ENCODE data around the gene ST7. TPM values are rescaled to one million over a fixed set of nuclear protein-coding genes. Genes with fewer than 3 reads are reported as not detected.

The ST7 gene
- total RNA-seq, 1 donor from 2014 or later: 5.5 TPM

GRCh38 chr7:117271566-117271965 lies 318.3 kb downstream of the ST7 start:
- no peaks in the 10 kb centered on the region for H3K9me3 Mint-ChIP-seq
- intact Hi-C loops (cut with micrococcal nuclease): no loop called here
- no peak overlapping the region for H3K4me3 Mint-ChIP-seq
- H3K27me3 Mint-ChIP-seq: no peaks in the 10 kb centered on the region
- H3K4me1 Mint-ChIP-seq: no peaks in the 10 kb centered on the region
- no peak overlapping the region for H3K27ac Mint-ChIP-seq
- no peak for DNase-seq
- H3K36me3 Mint-ChIP-seq (ENCODE audit: low read depth): no peaks in the 10 kb centered on the region

GRCh38 chr7:117272017-117272759 lies 318.9 kb downstream of the ST7 start:
- intact Hi-C loops (cut with micrococcal nuclease): no loop called here
- no peaks in the 10 kb centered on the region for H3K36me3 Mint-ChIP-seq (ENCODE audit: low read depth)
- H3K4me1 Mint-ChIP-seq: no peaks in the 10 kb centered on the region
- H3K27ac Mint-ChIP-seq: no peak overlapping the region
- no peak for DNase-seq
- H3K4me3 Mint-ChIP-seq: no peak overlapping the region
- H3K27me3 Mint-ChIP-seq: no peaks in the 10 kb centered on the region
- no peaks in the 10 kb centered on the region for H3K9me3 Mint-ChIP-seq

GRCh38 chr7:117273325-117273724 lies 320.0 kb downstream of the ST7 start:
- no peak for DNase-seq
- no peaks in the 10 kb centered on the region for H3K4me1 Mint-ChIP-seq

DNA sequence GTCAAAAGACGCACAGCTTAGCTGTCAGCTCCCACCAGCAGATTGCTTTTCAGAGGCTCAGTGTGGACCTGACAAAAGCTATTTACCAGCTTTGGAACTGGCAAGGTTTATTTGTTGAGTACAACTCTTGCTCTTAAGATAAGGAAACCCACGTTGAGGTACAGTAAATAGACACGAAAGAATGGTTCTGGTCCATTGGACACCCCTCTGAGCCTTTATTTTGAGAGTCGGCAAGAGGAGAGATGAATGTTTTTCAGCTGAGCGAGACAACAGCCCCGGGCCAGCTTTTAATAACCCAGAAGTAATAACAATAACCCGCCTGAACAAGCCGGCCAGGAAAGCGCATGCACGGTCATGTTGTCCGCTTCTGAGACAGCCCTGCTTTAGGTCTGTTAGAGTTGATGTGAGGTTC lies 320.5 kb downstream of the ST7 start:
- no peak overlapping the region for H3K27ac Mint-ChIP-seq
- no peaks in the 10 kb centered on the region for H3K4me1 Mint-ChIP-seq
- no peaks in the 10 kb centered on the region for H3K27me3 Mint-ChIP-seq
- intact Hi-C loops (cut with micrococcal nuclease): no loop called here
- H3K4me3 Mint-ChIP-seq: no peak overlapping the region
- no peak for DNase-seq
- no peaks in the 10 kb centered on the region for H3K9me3 Mint-ChIP-seq
- H3K36me3 Mint-ChIP-seq (ENCODE audit: low read depth): no peaks in the 10 kb centered on the region

More at GRCh38 chr7:117273325-117273724, 320.0 kb downstream of the ST7 start:
- no peak overlapping the region for H3K4me3 Mint-ChIP-seq
- no peaks in the 10 kb centered on the region for H3K36me3 Mint-ChIP-seq (ENCODE audit: low read depth)
- H3K27ac Mint-ChIP-seq: no peak overlapping the region
- intact Hi-C loops (cut with micrococcal nuclease): no loop called here
- H3K9me3 Mint-ChIP-seq: no peaks in the 10 kb centered on the region
- no peaks in the 10 kb centered on the region for H3K27me3 Mint-ChIP-seq

GRCh38 chr7:117274951-117275350 lies 321.6 kb downstream of the ST7 start:
- H3K4me3 Mint-ChIP-seq: no peak overlapping the region
- H3K4me1 Mint-ChIP-seq: no peaks in the 10 kb centered on the region
- DNase-seq: no peak
- peak overlapping the region; percentile 37 for H3K27ac Mint-ChIP-seq
- intact Hi-C loops (cut with micrococcal nuclease): no loop called here
- H3K27me3 Mint-ChIP-seq: no peaks in the 10 kb centered on the region
- no peaks in the 10 kb centered on the region for H3K9me3 Mint-ChIP-seq
- H3K36me3 Mint-ChIP-seq (ENCODE audit: low read depth): no peaks in the 10 kb centered on the region

- Mint-ChIP-seq H3K27me3 (no peaks in the 10 kb centered on the region), H3K27ac (no peak overlapping the region), H3K9me3 (no peaks in the 10 kb centered on the region), H3K36me3 (ENCODE audit: low read depth) (no peaks in the 10 kb centered on the region), H3K4me1 (no peaks in the 10 kb centered on the region), H3K4me3 (no peak overlapping the region)
- intact Hi-C loops (cut with micrococcal nuclease): no loop called here
- no peak for DNase-seq
Observed at GRCh38 chr7:117277576-117277975, 324.3 kb downstream of the ST7 start.

DNA sequence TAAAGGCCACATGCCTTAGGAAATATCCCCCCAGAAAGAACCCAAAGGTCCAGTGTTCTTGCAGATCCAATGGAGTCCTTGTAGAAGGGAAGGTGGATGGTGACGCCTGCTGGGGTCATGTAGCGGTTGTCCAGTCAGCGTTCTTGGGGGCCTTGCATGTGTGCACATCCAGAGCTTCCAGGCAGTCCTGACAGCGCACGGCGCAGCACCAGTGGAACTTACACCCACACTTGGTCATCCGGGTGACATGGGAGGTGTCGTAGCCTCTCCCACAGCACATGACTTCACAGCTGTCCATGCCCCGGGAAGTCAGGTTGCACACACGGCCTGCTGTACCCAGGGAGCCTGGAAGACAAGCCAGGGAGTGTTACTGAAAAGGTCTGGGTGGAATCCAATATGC lies 324.7 kb downstream of the ST7 start:
- DNase-seq: no peak
- intact Hi-C loops (cut with micrococcal nuclease): no loop called here
- H3K27ac Mint-ChIP-seq: no peak overlapping the region
- H3K27me3 Mint-ChIP-seq: no peaks in the 10 kb centered on the region
- H3K4me1 Mint-ChIP-seq: no peaks in the 10 kb centered on the region
- no peaks in the 10 kb centered on the region for H3K36me3 Mint-ChIP-seq (ENCODE audit: low read depth)
- no peak overlapping the region for H3K4me3 Mint-ChIP-seq
- H3K9me3 Mint-ChIP-seq: no peaks in the 10 kb centered on the region

- intact Hi-C loops (cut with micrococcal nuclease): no loop called here
- no peaks in the 10 kb centered on the region for H3K27me3 Mint-ChIP-seq
- H3K4me1 Mint-ChIP-seq: no peaks in the 10 kb centered on the region
- H3K27ac Mint-ChIP-seq: no peak overlapping the region
- no peaks in the 10 kb centered on the region for H3K36me3 Mint-ChIP-seq (ENCODE audit: low read depth)
- H3K4me3 Mint-ChIP-seq: no peak overlapping the region
- H3K9me3 Mint-ChIP-seq: no peaks in the 10 kb centered on the region
- no peak for DNase-seq
Observed at GRCh38 chr7:117279203-117279602, 325.9 kb downstream of the ST7 start.

Other genes starting within 250 kb of the ST7 start
- 154 and 158 TPM in 2 replicates for gene CAPZA2, start 90.9 kb upstream of the ST7 start, total RNA-seq

All from activated CD4-positive, alpha-beta T cell treated with anti-CD3 and anti-CD28 coated beads, Interleukin-2, amount 10 ng/mL, durations not matched to agents 24 days and 14 days (primary cell).